Measurements from ENCODE around the gene PER3. TPM values are rescaled to one million over a fixed set of nuclear protein-coding genes. Genes with fewer than 3 reads are reported as not detected.

Gene PER3
- total RNA-seq, 1 experiment from 2014 or later = 9.0 TPM

GRCh38 chr1:7888248-7889081, 104.4 kb downstream of the PER3 start:
- Histone ChIP-seq H4K20me1 (ENCODE audit: control insufficient read depth, insufficient read depth, insufficient read length) (no peaks in the 10 kb centered on the region), H3K79me1 (ENCODE audit: insufficient read depth, low read depth, low read length, poor library complexity, severe bottlenecking) (no peaks in the 10 kb centered on the region), H3K9ac (ENCODE audit: extremely low read depth, insufficient read length, low read length) (no peak overlapping the region), H3K4ac (ENCODE audit: low read depth, low read length) (no peak overlapping the region), H3K23ac (ENCODE audit: insufficient read length, low read depth, low read length) (no peak overlapping the region), H4K5ac (ENCODE audit: insufficient read length, low read depth, low read length) (no peak overlapping the region), H3K79me2 (ENCODE audit: insufficient read depth, low read length) (no peaks in the 10 kb centered on the region), H3K4me1 (ENCODE audit: insufficient read depth, low read length) (no peaks in the 10 kb centered on the region), H3K18ac (ENCODE audit: insufficient read length, low read depth, low read length) (no peak overlapping the region), H3K23me2 (ENCODE audit: insufficient read length, low read depth, low read length, poor library complexity, severe bottlenecking) (no peaks in the 10 kb centered on the region), H3K14ac (ENCODE audit: insufficient read depth, low read length) (no peak overlapping the region), H2BK15ac (ENCODE audit: low read depth, low read length) (no peak overlapping the region), H3K27me3 (ENCODE audit: insufficient read depth, low read length) (no peaks in the 10 kb centered on the region), H3T11ph (ENCODE audit: low read length) (no peak overlapping the region), H3K9me3 (ENCODE audit: control insufficient read depth, low read depth, low read length) (no peaks in the 10 kb centered on the region), H3K4me2 (ENCODE audit: insufficient read depth, insufficient read length, low read length) (no peak overlapping the region), H2BK12ac (ENCODE audit: insufficient read length, low read depth, low read length) (no peak overlapping the region), H2BK20ac (ENCODE audit: low read depth, low read length, poor library complexity, severe bottlenecking) (no peak overlapping the region), H2BK5ac (ENCODE audit: insufficient read length, low read length) (no peak overlapping the region), H3K27ac (ENCODE audit: insufficient read length, low read depth, low read length) (no peak overlapping the region), H3K56ac (ENCODE audit: insufficient read length, low read depth, low read length) (no peak overlapping the region), H2AFZ (ENCODE audit: low read length) (no peak overlapping the region), H2BK120ac (ENCODE audit: low read depth, low read length, poor library complexity, severe bottlenecking) (no peak overlapping the region), H4K8ac (replicated peaks; ENCODE audit: insufficient read length, low read depth, low read length) (no peak overlapping the region), H2AK5ac (ENCODE audit: insufficient read length, low read length) (no peak overlapping the region), H4K91ac (ENCODE audit: insufficient read length, low read depth, low read length) (no peak overlapping the region)
- WGBS (ENCODE audit: extremely low coverage, insufficient read length, low lambda C conversion rate) = no CpG with 5 or more reads among the region's 9 CpGs
- peaks cover 5 to 7% of the 10 kb centered on the region in 2 experiments; a peak in 4 of 5 replicates for H3K9me3 Mint-ChIP-seq
- 0 out of 4 replicates have a peak, but pooled peaks cover 0 to 3% of the 10 kb centered on the region in 2 experiments for H3K4me1 Mint-ChIP-seq
- DNase-seq = no peak
- H3K27ac Mint-ChIP-seq = no peak overlapping the region
- peaks cover 4% of the 10 kb centered on the region; the same call in 1 of the 2 replicates for H3K27me3 Mint-ChIP-seq (ENCODE audit: low read depth)
- no peak for TF ChIP-seq CTCF (conservative IDR thresholded peaks at IDR 0.05)
- no peak overlapping the region for H3K4me3 Mint-ChIP-seq
- no peaks in the 10 kb centered on the region; a peak in 1 of 7 replicates for H3K36me3 Mint-ChIP-seq (ENCODE audit: insufficient read depth in 1 of 3, low read depth in 3 of 3)

Measured in H9 (cell line).